SKM-1 treated with dmso at 0.1 percent for 144 hours (cell line): ENCODE data around the gene TNFAIP1.

ENCODE experiments used
- DNase-seq: peaks from one replicate; lab custom pipeline; 2025; ENCODE audit not compliant: unreplicated experiment; lab: John Stamatoyannopoulos, UW

TNFAIP1 gene

GRCh38 chr17:28395426-28395825 is 59.9 kb downstream of the TNFAIP1 start:
- no peak for DNase-seq

- DNase-seq: no peak
These were observed 60.4 kb downstream of the TNFAIP1 start for GRCh38 chr17:28395968-28396367.
